H9 (cell line): ENCODE measurements around the gene CAVIN2. TPM values are rescaled to one million over a fixed set of nuclear protein-coding genes. Genes with fewer than 3 reads are reported as not detected.

ENCODE experiments used
- DNase-seq: peaks from one replicate; pipeline ENCODE4 v3.0.0-alpha.2; 2017
- H2AFZ ChIP-seq: one replicate; pipeline ENCODE4 v1.6.1; 2013; ENCODE audit warnings: mild to moderate bottlenecking, low read length, control low read depth, moderate library complexity
- H2AK5ac ChIP-seq: 2 replicates; pipeline ENCODE4 v1.6.1; 2013; ENCODE audit warnings: low read length, control low read depth, mixed read lengths; ENCODE audit not compliant: insufficient read length
- H2BK120ac ChIP-seq: one replicate; pipeline ENCODE4 v1.6.1; 2013; ENCODE audit warnings: low read depth, mild to moderate bottlenecking, low read length, control low read depth, inconsistent platforms; ENCODE audit not compliant: poor library complexity, severe bottlenecking
- H2BK12ac ChIP-seq: 2 replicates; pipeline ENCODE4 v1.6.1; 2013; ENCODE audit warnings: low read length, control low read depth, mixed read lengths, low read depth; ENCODE audit not compliant: insufficient read length
- H2BK15ac ChIP-seq: 2 replicates; pipeline ENCODE4 v1.6.1; 2013; ENCODE audit warnings: low read depth, low read length, control low read depth
- H2BK20ac ChIP-seq: one replicate; pipeline ENCODE4 v1.6.1; 2013; ENCODE audit warnings: low read depth, mild to moderate bottlenecking, low read length, control low read depth, inconsistent platforms; ENCODE audit not compliant: poor library complexity, severe bottlenecking
- H2BK5ac ChIP-seq: 2 replicates; pipeline ENCODE4 v1.6.1; 2013; ENCODE audit warnings: low read length, control low read depth, mixed read lengths; ENCODE audit not compliant: insufficient read length
- H3K14ac ChIP-seq: 2 replicates; pipeline ENCODE4 v1.6.1; 2013; ENCODE audit warnings: low read length, control low read depth; ENCODE audit not compliant: insufficient read depth
- H3K18ac ChIP-seq: 2 replicates; pipeline ENCODE4 v1.6.1; 2013; ENCODE audit warnings: low read depth, mild to moderate bottlenecking, mixed read lengths, low read length, control low read depth; ENCODE audit not compliant: insufficient read length
- H3K23ac ChIP-seq: 2 replicates; pipeline ENCODE4 v1.6.1; 2013; ENCODE audit warnings: low read length, control low read depth, mixed read lengths, low read depth; ENCODE audit not compliant: insufficient read length
- H3K23me2 ChIP-seq: 2 replicates; pipeline ENCODE4 v1.6.1; 2013; ENCODE audit warnings: low read depth, mild to moderate bottlenecking, mixed read lengths, low read length, control low read depth; ENCODE audit not compliant: insufficient read length, poor library complexity, severe bottlenecking
- H3K27ac ChIP-seq: 2 replicates; pipeline ENCODE4 v1.5.1; 2013; ENCODE audit warnings: low read length, control low read depth, mixed read lengths, low read depth; ENCODE audit not compliant: insufficient read length
- H3K27me3 ChIP-seq: 2 replicates; pipeline ENCODE4 v1.6.1; 2013; ENCODE audit warnings: low read length, control low read depth, inconsistent platforms; ENCODE audit not compliant: insufficient read depth
- H3K4ac ChIP-seq: 2 replicates; pipeline ENCODE4 v1.6.1; 2013; ENCODE audit warnings: low read depth, mild to moderate bottlenecking, control low read depth, inconsistent platforms, low read length, moderate library complexity
- H3K4me1 ChIP-seq: 2 replicates; pipeline ENCODE4 v1.6.1; 2013; ENCODE audit warnings: low read length, control low read depth, inconsistent platforms; ENCODE audit not compliant: insufficient read depth
- H3K4me2 ChIP-seq: 2 replicates; pipeline ENCODE4 v1.6.1; 2013; ENCODE audit warnings: low read length, control low read depth, mixed read lengths; ENCODE audit not compliant: insufficient read length, insufficient read depth
- H3K56ac ChIP-seq: 2 replicates; pipeline ENCODE4 v1.6.1; 2013; ENCODE audit warnings: low read depth, mild to moderate bottlenecking, mixed read lengths, low read length, control low read depth; ENCODE audit not compliant: insufficient read length
- H3K79me1 ChIP-seq: 2 replicates; pipeline ENCODE4 v1.6.1; 2013; ENCODE audit warnings: low read depth, mild to moderate bottlenecking, moderate library complexity, low read length, control low read depth, inconsistent platforms; ENCODE audit not compliant: insufficient read depth, poor library complexity, severe bottlenecking
- H3K79me2 ChIP-seq: 2 replicates; pipeline ENCODE4 v1.6.1; 2013; ENCODE audit warnings: low read length, control low read depth, inconsistent platforms; ENCODE audit not compliant: insufficient read depth
- H3K9ac ChIP-seq: 2 replicates; pipeline ENCODE4 v1.6.1; 2013; ENCODE audit warnings: low read length, control low read depth, mixed read lengths; ENCODE audit not compliant: insufficient read length; ENCODE audit errors: extremely low read depth
- H3K9me3 ChIP-seq: one replicate; pipeline ENCODE4 v1.6.1; 2013; ENCODE audit warnings: low read depth, low read length, inconsistent platforms; ENCODE audit not compliant: control insufficient read depth
- H3T11ph ChIP-seq: one replicate; pipeline ENCODE4 v1.6.1; 2013; ENCODE audit warnings: mild to moderate bottlenecking, low read length, control low read depth, inconsistent platforms
- H4K20me1 ChIP-seq: one replicate; pipeline ENCODE4 v1.6.1; 2013; ENCODE audit not compliant: control insufficient read depth, insufficient read length, insufficient read depth
- H4K5ac ChIP-seq: 2 replicates; pipeline ENCODE4 v1.6.1; 2013; ENCODE audit warnings: low read depth, mild to moderate bottlenecking, mixed read lengths, low read length, control low read depth; ENCODE audit not compliant: insufficient read length
- H4K8ac ChIP-seq: replicated peaks from 2 replicates; pipeline ENCODE4 v1.6.1; 2013; ENCODE audit warnings: low read length, control low read depth, mixed read lengths, low read depth; ENCODE audit not compliant: insufficient read length
- H4K91ac ChIP-seq: 2 replicates; pipeline ENCODE4 v1.6.1; 2013; ENCODE audit warnings: low read depth, mild to moderate bottlenecking, moderate library complexity, mixed read lengths, low read length, control low read depth; ENCODE audit not compliant: insufficient read length
- H3K27ac Mint-ChIP-seq, 3 experiments: 2 replicates in 2 of 3; 3 replicates in 1 of 3; pipeline ENCODE4 v1.8.0; 2020 to 2021; ENCODE audit warnings: mixed read lengths in 3 of 3, mild to moderate bottlenecking in 1 of 3, moderate library complexity in 1 of 3
- H3K27me3 Mint-ChIP-seq: 2 replicates; pipeline ENCODE4 v1.8.0; 2021; ENCODE audit warnings: low read depth, mild to moderate bottlenecking, moderate library complexity, mixed read lengths
- H3K36me3 Mint-ChIP-seq, 3 experiments: 2 replicates in 2 of 3; 3 replicates in 1 of 3; pipeline ENCODE4 v1.8.0; 2020 to 2021; ENCODE audit warnings: low read depth in 3 of 3, mixed read lengths in 3 of 3; ENCODE audit not compliant: insufficient read depth in 1 of 3
- H3K4me1 Mint-ChIP-seq, 2 experiments: 2 replicates each; pipeline ENCODE4 v1.8.0; 2020; ENCODE audit warnings: mixed read lengths in 2 of 2
- H3K4me3 Mint-ChIP-seq, 2 experiments: 2 replicates in 1 of 2; 3 replicates in 1 of 2; pipeline ENCODE4 v1.8.0; 2020 to 2021; ENCODE audit warnings: mild to moderate bottlenecking in 2 of 2, mixed read lengths in 2 of 2, moderate library complexity in 1 of 2
- H3K9me3 Mint-ChIP-seq, 2 experiments: 2 replicates in 1 of 2; 3 replicates in 1 of 2; pipeline ENCODE4 v1.8.0; 2020; ENCODE audit warnings: mild to moderate bottlenecking in 2 of 2, mixed read lengths in 2 of 2, moderate library complexity in 1 of 2
- CTCF ChIP-seq: fragments of 200-600 bp; sonication (generic); conservative IDR thresholded peaks from 3 replicates; pipeline ENCODE4 v1.8.0; 2021; ENCODE audit warnings: antibody characterized with exemption, mild to moderate bottlenecking
- WGBS: extraction: QIAGEN DNeasy Blood & Tissue Kit; methylation state at CpG from one replicate; pipeline ENCODE4 v1.1.7; 2013; ENCODE audit warnings: missing lambda C conversion rate, low lambda C conversion rate, mixed read lengths; ENCODE audit not compliant: insufficient read length; ENCODE audit errors: extremely low coverage; 5-methylcytosine and 5-hydroxymethylcytosine counted together
- total RNA-seq: library from RNA; stranded (reverse); gene quantifications from 2 replicates; pipeline ENCODE4 v1.2.1, GENCODE V29; 2021

The CAVIN2 gene
- total RNA-seq, 1 experiment from 2014 or later: not detected

GRCh38 chr2:191791953-191792560 is 54.8 kb downstream of the CAVIN2 start:
- Histone ChIP-seq H3K4ac (no peak overlapping the region), H3K27ac (no peak overlapping the region), H3K79me2 (no peaks in the 10 kb centered on the region), H3K56ac (no peak overlapping the region), H2BK12ac (no peak overlapping the region), H4K91ac (no peak overlapping the region), H4K8ac (no peak overlapping the region), H3K23me2 (no peaks in the 10 kb centered on the region), H3K4me2 (no peak overlapping the region), H2BK15ac (no peak overlapping the region), H3K9ac (no peak overlapping the region), H2AFZ (no peak overlapping the region), H3K23ac (no peak overlapping the region), H3K9me3 (no peaks in the 10 kb centered on the region), H2AK5ac (no peak overlapping the region), H3K18ac (no peak overlapping the region), H3K27me3 (no peaks in the 10 kb centered on the region), H2BK20ac (no peak overlapping the region), H4K5ac (no peak overlapping the region), H3K79me1 (no peaks in the 10 kb centered on the region), H4K20me1 (no peaks in the 10 kb centered on the region), H3T11ph (no peak overlapping the region), H2BK120ac (no peak overlapping the region), H3K4me1 (no peaks in the 10 kb centered on the region), H2BK5ac (no peak overlapping the region), H3K14ac (no peak overlapping the region)
- peaks cover 0 to 2% of the 10 kb centered on the region in 2 experiments; a peak in 1 of 5 replicates for H3K9me3 Mint-ChIP-seq
- no CpG with 5 or more reads among the region's 3 CpGs for WGBS
- H3K27me3 Mint-ChIP-seq: peaks cover 2% of the 10 kb centered on the region; the same call in 1 of the 2 replicates
- no peak for TF ChIP-seq CTCF
- H3K4me3 Mint-ChIP-seq: no peak overlapping the region
- no peak for DNase-seq
- H3K36me3 Mint-ChIP-seq: peaks cover 0 to 3% (median 0%) of the 10 kb centered on the region in 3 experiments; a peak in 1 of 7 replicates
- H3K27ac Mint-ChIP-seq: no peak overlapping the region
- H3K4me1 Mint-ChIP-seq: peaks cover 15 to 19% of the 10 kb centered on the region in 2 experiments
